GM19372 (cell line): Measurements from ENCODE around the gene FSTL4.
"Not testable (repeated sequence)": the region's sequence is repeated elsewhere in the genome, so short reads cannot be mapped to it uniquely, and the experiment has no call there.

Experiments
- ATAC-seq: cut with Tn5 transposase; IDR thresholded peaks from one replicate; pipeline ENCODE4 v1.9.1; 2021; ENCODE audit warnings: mild to moderate bottlenecking, low read depth, moderate library complexity; ENCODE audit not compliant: unreplicated experiment

FSTL4 gene

GRCh38 chr5:133409210-133409674 lies 203.1 kb downstream of the FSTL4 start:
- no peak for ATAC-seq

- ATAC-seq, result no peak
Observed at GRCh38 chr5:133408322-133408721, 204.0 kb downstream of the FSTL4 start.

GRCh38 chr5:133406977-133407632 lies 205.2 kb downstream of the FSTL4 start:
- no peak for ATAC-seq

- no peak for ATAC-seq
Observed at GRCh38 chr5:133406208-133406976, 205.9 kb downstream of the FSTL4 start.

GRCh38 chr5:133405275-133406034 lies 206.9 kb downstream of the FSTL4 start:
- no peak for ATAC-seq

GRCh38 chr5:133404724-133405123 lies 207.6 kb downstream of the FSTL4 start:
- no peak for ATAC-seq

- no peak for ATAC-seq
Observed at GRCh38 chr5:133403741-133404364, 208.5 kb downstream of the FSTL4 start.

- no peak for ATAC-seq
Observed at GRCh38 chr5:133402775-133403174, 209.6 kb downstream of the FSTL4 start.

- no peak for ATAC-seq
Observed at GRCh38 chr5:133401731-133402347, 210.5 kb downstream of the FSTL4 start.

- ATAC-seq, result no peak
Observed at GRCh38 chr5:133400831-133401351, 211.4 kb downstream of the FSTL4 start.

- ATAC-seq, result no peak
Observed at GRCh38 chr5:133400120-133400519, 212.2 kb downstream of the FSTL4 start.

GRCh38 chr5:133399247-133399891 lies 213.0 kb downstream of the FSTL4 start:
- ATAC-seq, result no peak

GRCh38 chr5:133398646-133399101 lies 213.7 kb downstream of the FSTL4 start:
- no peak for ATAC-seq

- no peak for ATAC-seq
Observed at GRCh38 chr5:133397990-133398645, 214.2 kb downstream of the FSTL4 start.

GRCh38 chr5:133397348-133397747 lies 215.0 kb downstream of the FSTL4 start:
- ATAC-seq, result no peak

- no peak for ATAC-seq
Observed at GRCh38 chr5:133396814-133397213, 215.5 kb downstream of the FSTL4 start.

- ATAC-seq, result no peak
Observed at GRCh38 chr5:133396187-133396741, 216.1 kb downstream of the FSTL4 start.

GRCh38 chr5:133395207-133395606 lies 217.1 kb downstream of the FSTL4 start:
- not testable (repeated sequence) for ATAC-seq

GRCh38 chr5:133394477-133394817 lies 217.9 kb downstream of the FSTL4 start:
- not testable (repeated sequence) for ATAC-seq
